Raji (cell line): Measurements from ENCODE around the gene WDR76.

Source experiments
- POLR2A ChIP-seq: IDR thresholded peaks from 2 replicates; pipeline ENCODE4 v1.6.1; 2011; ENCODE audit warnings: low read depth, low read length, control low read depth; ENCODE audit not compliant: insufficient read depth

WDR76 gene

GRCh38 chr15:43808435-43808950 lies 18.3 kb upstream of the WDR76 start:
- TF ChIP-seq POLR2A, result no peak

- TF ChIP-seq POLR2A, result 0 out of 2 replicates have a peak, but pooled peaks have one; percentile 22
Observed at GRCh38 chr15:43808960-43809678, 17.7 kb upstream of the WDR76 start.

GRCh38 chr15:43821505-43821904 lies 5.3 kb upstream of the WDR76 start:
- TF ChIP-seq POLR2A, result no peak

GRCh38 chr15:43824302-43825246 lies 2.2 kb upstream of the WDR76 start, which contains the start of gene MFAP1:
MFAP1 (minus strand) TSS chr15:43824690; CDS start chr15:43824569, 121 bp downstream.
- peak; percentile 97 for TF ChIP-seq POLR2A

- TF ChIP-seq POLR2A, result 0 out of 2 replicates have a peak, but pooled peaks have one; percentile 11
Observed at GRCh38 chr15:43826029-43826507, 734 bp upstream of the WDR76 start.

- TF ChIP-seq POLR2A, result no peak
Observed at GRCh38 chr15:43828061-43828657, 1.4 kb downstream of the WDR76 start.

- no peak for TF ChIP-seq POLR2A
Observed at GRCh38 chr15:43845421-43845820, 18.6 kb downstream of the WDR76 start.

GRCh38 chr15:43851251-43851650 lies 24.4 kb downstream of the WDR76 start:
- TF ChIP-seq POLR2A, result no peak

GRCh38 chr15:43852607-43853006 lies 25.8 kb downstream of the WDR76 start:
- no peak for TF ChIP-seq POLR2A

GRCh38 chr15:43854801-43855200 lies 28.0 kb downstream of the WDR76 start:
- no peak for TF ChIP-seq POLR2A

GRCh38 chr15:43859546-43859945 lies 32.7 kb downstream of the WDR76 start:
- no peak for TF ChIP-seq POLR2A

GRCh38 chr15:43867096-43867495 lies 40.3 kb downstream of the WDR76 start:
- TF ChIP-seq POLR2A, result no peak

GRCh38 chr15:43868406-43868805 lies 41.6 kb downstream of the WDR76 start:
- TF ChIP-seq POLR2A, result no peak

- no peak for TF ChIP-seq POLR2A
Observed at GRCh38 chr15:43871835-43872234, 45.0 kb downstream of the WDR76 start.

- no peak for TF ChIP-seq POLR2A
Observed at GRCh38 chr15:43872416-43873020, 45.7 kb downstream of the WDR76 start.
